ENCODE data around the gene ARMC3.

ARMC3 gene

GRCh38 chr10:23019633-23020032, 91.8 kb downstream of the ARMC3 start:
- TF ChIP-seq ZNF70 (CRISPR knock-in tag; IDR thresholded peaks at IDR 0.05) (no peak), ZNF8 (CRISPR knock-in tag; IDR thresholded peaks at IDR 0.05) (no peak), TOX (CRISPR knock-in tag; IDR thresholded peaks at IDR 0.05; ENCODE audit: borderline replicate concordance) (no peak), ESRRG (CRISPR knock-in tag; IDR thresholded peaks at IDR 0.05) (no peak), ZC3H10 (CRISPR knock-in tag; IDR thresholded peaks at IDR 0.05) (no peak), CSRNP3 (CRISPR knock-in tag; IDR thresholded peaks at IDR 0.05) (no peak), ARNTL (CRISPR knock-in tag; IDR thresholded peaks at IDR 0.05; ENCODE audit: borderline replicate concordance, low read depth) (no peak), BACH2 (CRISPR knock-in tag; IDR thresholded peaks at IDR 0.05; ENCODE audit: borderline replicate concordance) (no peak), TSHZ2 (CRISPR knock-in tag; IDR thresholded peaks at IDR 0.05) (no peak), TCF4 (CRISPR knock-in tag; IDR thresholded peaks at IDR 0.05; ENCODE audit: borderline replicate concordance) (no peak), ISL1 (CRISPR knock-in tag; IDR thresholded peaks at IDR 0.05) (no peak), PPARA (CRISPR knock-in tag; IDR thresholded peaks at IDR 0.05; ENCODE audit: borderline replicate concordance) (no peak), RARB (CRISPR knock-in tag; IDR thresholded peaks at IDR 0.05) (no peak)
- no peak for ATAC-seq

- ATAC-seq = no peak
- no peak for TF ChIP-seq TSHZ2 (CRISPR knock-in tag; IDR thresholded peaks at IDR 0.05)
- no peak for TF ChIP-seq ESRRG (CRISPR knock-in tag; IDR thresholded peaks at IDR 0.05)
- no peak for TF ChIP-seq SNAI2 (CRISPR knock-in tag; IDR thresholded peaks at IDR 0.05)
- TF ChIP-seq ZFP30 (CRISPR knock-in tag; IDR thresholded peaks at IDR 0.05) = no peak
- no peak for TF ChIP-seq ISL1 (CRISPR knock-in tag; IDR thresholded peaks at IDR 0.05)
- no peak for TF ChIP-seq POU6F1 (CRISPR knock-in tag; IDR thresholded peaks at IDR 0.05; ENCODE audit: borderline replicate concordance, low read depth)
- no peak for TF ChIP-seq CSDC2 (CRISPR knock-in tag; IDR thresholded peaks at IDR 0.05)
- no peak for TF ChIP-seq TOX (CRISPR knock-in tag; IDR thresholded peaks at IDR 0.05; ENCODE audit: borderline replicate concordance)
These were observed 93.6 kb downstream of the ARMC3 start for GRCh38 chr10:23021430-23021829.

GRCh38 chr10:23024002-23024401, 96.1 kb downstream of the ARMC3 start:
- ATAC-seq = no peak
- no peak for TF ChIP-seq CSDC2 (CRISPR knock-in tag; IDR thresholded peaks at IDR 0.05)
- TF ChIP-seq ZFP3 (CRISPR knock-in tag; IDR thresholded peaks at IDR 0.05) = no peak
- TF ChIP-seq ZNF70 (CRISPR knock-in tag; IDR thresholded peaks at IDR 0.05) = no peak
- TF ChIP-seq ZNF565 (CRISPR knock-in tag; conservative IDR thresholded peaks at IDR 0.05; ENCODE audit: low read depth) = no peak
- no peak for TF ChIP-seq ESRRG (CRISPR knock-in tag; IDR thresholded peaks at IDR 0.05)
- TF ChIP-seq TCF4 (CRISPR knock-in tag; IDR thresholded peaks at IDR 0.05; ENCODE audit: borderline replicate concordance) = no peak
- no peak for TF ChIP-seq CSRNP3 (CRISPR knock-in tag; IDR thresholded peaks at IDR 0.05)
- TF ChIP-seq ARNTL (CRISPR knock-in tag; IDR thresholded peaks at IDR 0.05; ENCODE audit: borderline replicate concordance, low read depth) = no peak
- no peak for TF ChIP-seq PPARA (CRISPR knock-in tag; IDR thresholded peaks at IDR 0.05; ENCODE audit: borderline replicate concordance)
